Mucosa of rectum (tissue), 2 donors: Measurements from ENCODE around the gene LZTFL1.
A peak's percentile ranks its signal among the peaks of the same experiment; 100 is the strongest.

Experiments
- H3K27ac ChIP-seq, 2 donors: one replicate each; pipeline ENCODE4 v1.7.0; 2013; ENCODE audit warnings: inconsistent platforms in 2 of 2, low read depth in 2 of 2, low read length in 2 of 2
- H3K27me3 ChIP-seq, 2 donors: one replicate each; pipeline ENCODE4 v1.7.0; 2013; ENCODE audit warnings: low read length in 2 of 2; ENCODE audit not compliant: control insufficient read depth in 2 of 2, insufficient read depth in 2 of 2
- H3K36me3 ChIP-seq, 2 donors: one replicate each; pipeline ENCODE4 v1.7.0; 2013; ENCODE audit warnings: low read length in 2 of 2; ENCODE audit not compliant: control insufficient read depth in 2 of 2, insufficient read depth in 2 of 2
- H3K4me1 ChIP-seq, 2 donors: one replicate each; pipeline ENCODE4 v1.7.0; 2013; ENCODE audit warnings: low read length in 2 of 2, mild to moderate bottlenecking in 1 of 2; ENCODE audit not compliant: control insufficient read depth in 2 of 2, insufficient read depth in 2 of 2
- H3K4me3 ChIP-seq, 2 donors: one replicate each; pipeline ENCODE4 v1.7.0; 2013; ENCODE audit warnings: low read length in 2 of 2
- H3K9ac ChIP-seq, 2 donors: one replicate each; pipeline ENCODE4 v1.7.0; 2013; ENCODE audit warnings: low read length in 2 of 2, low read depth in 1 of 2, mild to moderate bottlenecking in 1 of 2
- H3K9me3 ChIP-seq, 2 donors: one replicate each; pipeline ENCODE4 v1.7.0; 2013; ENCODE audit warnings: low read length in 2 of 2; ENCODE audit not compliant: control insufficient read depth in 2 of 2
- donor health status: healthy.
- donor health status: Normal muscosa, but diverticular disease.

The LZTFL1 gene

GRCh38 chr3:45777746-45778386 lies 64.1 kb downstream of the LZTFL1 start:
- no peak overlapping the region for H3K9ac ChIP-seq
- no peaks in the 10 kb centered on the region for H3K27me3 ChIP-seq
- peaks cover 18 to 21% of the 10 kb centered on the region in 2 donors for H3K4me1 ChIP-seq
- H3K4me3 ChIP-seq: no peak overlapping the region
- no peaks in the 10 kb centered on the region for H3K9me3 ChIP-seq
- no peaks in the 10 kb centered on the region for H3K36me3 ChIP-seq
- no peak overlapping the region for H3K27ac ChIP-seq

- H3K4me1 ChIP-seq: peaks cover 24 to 27% of the 10 kb centered on the region in 2 donors
- no peak overlapping the region for H3K27ac ChIP-seq
- no peaks in the 10 kb centered on the region for H3K36me3 ChIP-seq
- no peak overlapping the region for H3K9ac ChIP-seq
- H3K27me3 ChIP-seq: no peaks in the 10 kb centered on the region
- H3K9me3 ChIP-seq: no peaks in the 10 kb centered on the region
- H3K4me3 ChIP-seq: no peak overlapping the region
Observed at GRCh38 chr3:45777111-45777745, 64.7 kb downstream of the LZTFL1 start.

- Histone ChIP-seq H3K27me3 (no peaks in the 10 kb centered on the region), H3K27ac (no peak overlapping the region), H3K9me3 (no peaks in the 10 kb centered on the region), H3K36me3 (no peaks in the 10 kb centered on the region), H3K4me1 (peaks cover 24 to 28% of the 10 kb centered on the region in 2 donors), H3K4me3 (no peak overlapping the region), H3K9ac (no peak overlapping the region)
Observed at GRCh38 chr3:45776611-45777010, 65.3 kb downstream of the LZTFL1 start.

GRCh38 chr3:45776301-45776595 lies 65.7 kb downstream of the LZTFL1 start:
- peaks cover 24 to 28% of the 10 kb centered on the region in 2 donors for H3K4me1 ChIP-seq
- no peaks in the 10 kb centered on the region for H3K27me3 ChIP-seq
- H3K9ac ChIP-seq: no peak overlapping the region
- no peaks in the 10 kb centered on the region for H3K9me3 ChIP-seq
- H3K27ac ChIP-seq: no peak overlapping the region
- H3K36me3 ChIP-seq: no peaks in the 10 kb centered on the region
- no peak overlapping the region for H3K4me3 ChIP-seq

- H3K4me1 ChIP-seq: peaks cover 24 to 28% of the 10 kb centered on the region in 2 donors
- H3K36me3 ChIP-seq: no peaks in the 10 kb centered on the region
- H3K27me3 ChIP-seq: no peaks in the 10 kb centered on the region
- H3K27ac ChIP-seq: no peak overlapping the region
- H3K9me3 ChIP-seq: no peaks in the 10 kb centered on the region
- no peak overlapping the region for H3K4me3 ChIP-seq
- no peak overlapping the region for H3K9ac ChIP-seq
Observed at GRCh38 chr3:45775571-45776300, 66.2 kb downstream of the LZTFL1 start.

- Histone ChIP-seq H3K9ac (no peak overlapping the region), H3K4me3 (no peak overlapping the region), H3K27me3 (no peaks in the 10 kb centered on the region), H3K27ac (peak overlapping the region in 1 of 2 donors; percentile 68), H3K4me1 (peaks cover 24 to 28% of the 10 kb centered on the region in 2 donors), H3K9me3 (no peaks in the 10 kb centered on the region), H3K36me3 (no peaks in the 10 kb centered on the region)
Observed at GRCh38 chr3:45774581-45775521, 67.1 kb downstream of the LZTFL1 start.

GRCh38 chr3:45773714-45774449 lies 68.0 kb downstream of the LZTFL1 start:
- Histone ChIP-seq H3K4me1 (peaks cover 24 to 28% of the 10 kb centered on the region in 2 donors), H3K4me3 (no peak overlapping the region), H3K36me3 (no peaks in the 10 kb centered on the region), H3K27me3 (no peaks in the 10 kb centered on the region), H3K9ac (no peak overlapping the region), H3K9me3 (no peaks in the 10 kb centered on the region), H3K27ac (peak overlapping the region; percentile 62 to 76)
